Measurements from ENCODE around the gene GRXCR1.

- TF ChIP-seq CTCF (IDR thresholded peaks at IDR 0.05) (no peak), EZH2phosphoT487 (IDR thresholded peaks at IDR 0.05) (no peak)
Measured at GRCh38 chr4:42895452-42895851, 2.9 kb downstream of the GRXCR1 start.

Data from neural progenitor cell (in vitro differentiated cells).